ENCODE results near the gene FHOD3.

The FHOD3 gene

GRCh38 chr18:36415171-36415570, 117.7 kb downstream of the FHOD3 start:
- DNase-seq, result no peak

DNA sequence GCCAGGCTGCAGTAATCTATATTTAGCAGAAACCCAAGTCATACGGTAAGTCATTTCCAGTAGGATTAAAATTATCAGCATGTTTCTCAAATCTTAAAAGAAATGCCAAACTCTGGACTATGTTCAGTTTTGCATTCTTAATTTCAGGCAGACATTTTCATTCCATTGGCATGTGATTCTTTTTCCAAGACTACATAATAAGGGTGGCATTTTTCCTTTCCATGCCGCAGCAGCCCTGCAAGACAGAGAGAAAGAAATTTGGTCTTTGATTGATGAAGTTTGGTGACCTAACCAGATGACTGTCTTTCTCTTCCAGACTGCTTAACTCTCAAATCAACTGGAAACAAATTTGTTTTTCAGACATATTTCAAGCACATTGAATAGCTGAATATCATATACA, 118.1 kb downstream of the FHOD3 start:
- no peak for DNase-seq

DNA sequence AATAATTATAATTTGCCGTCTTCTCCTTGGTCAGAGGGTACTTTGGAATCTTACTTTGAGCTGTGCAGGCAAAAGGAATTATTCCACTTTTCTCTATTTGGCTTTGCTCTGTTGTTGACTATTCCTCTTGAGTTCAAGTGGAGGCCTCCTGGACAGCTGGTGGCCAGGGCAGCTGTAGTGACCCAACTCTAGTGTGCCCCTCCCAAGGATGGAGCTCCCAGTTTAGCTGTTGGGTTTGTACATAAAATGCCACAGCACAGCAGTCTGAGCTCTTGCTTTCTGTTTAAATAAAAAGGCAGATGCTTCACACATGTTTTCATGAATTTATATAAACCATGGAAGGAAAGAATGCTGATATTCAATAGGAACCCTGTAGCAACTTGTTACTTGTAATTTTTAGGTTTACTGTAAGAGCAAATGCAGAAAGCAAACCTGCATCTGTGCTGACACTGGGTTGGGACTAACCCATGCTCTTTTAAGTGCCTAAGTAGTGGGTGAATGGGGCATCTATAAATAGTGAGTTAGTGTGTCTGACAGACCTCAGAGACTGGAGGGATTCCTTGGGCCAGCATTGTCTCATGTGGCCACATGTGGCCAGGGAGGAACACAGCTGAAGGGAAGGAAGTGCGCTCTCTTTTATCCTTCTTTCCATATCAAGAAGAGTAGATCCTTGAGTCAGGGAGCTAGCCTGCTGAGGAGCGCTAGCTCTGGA, 121.8 kb downstream of the FHOD3 start:
- DNase-seq, result no peak

DNA sequence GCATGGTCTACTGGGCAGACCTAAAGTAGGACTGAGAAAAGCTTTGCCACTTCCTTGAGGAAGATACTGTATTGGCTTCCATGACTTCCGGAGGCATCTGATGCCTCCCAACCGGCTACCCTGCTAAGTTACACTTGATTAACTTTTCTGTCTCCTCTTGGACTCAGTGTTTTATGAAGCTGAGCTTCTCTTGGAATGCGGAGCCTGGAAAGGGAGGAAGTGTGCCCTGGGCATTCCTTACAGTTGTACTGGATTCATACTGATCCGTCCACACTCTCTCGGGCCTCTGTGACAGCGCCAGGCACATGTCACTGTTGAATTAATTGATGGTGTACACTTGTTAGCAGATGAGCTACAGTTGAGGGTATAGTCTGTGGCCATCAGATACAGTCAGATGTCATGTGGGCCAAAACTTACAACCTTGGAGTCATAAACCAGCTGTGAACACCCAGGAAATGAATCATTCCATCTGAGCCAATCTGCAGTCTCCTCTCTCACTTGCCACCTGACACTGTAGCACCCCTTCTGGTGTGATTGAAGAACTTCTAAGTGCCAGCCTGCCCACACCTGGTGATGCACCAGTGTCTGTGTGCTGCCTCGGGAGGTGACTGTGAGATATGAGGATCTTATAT, 122.5 kb downstream of the FHOD3 start:
- DNase-seq, result no peak

GRCh38 chr18:36420826-36421225, 123.3 kb downstream of the FHOD3 start:
- no peak for DNase-seq

GRCh38 chr18:36424741-36425142, 127.2 kb downstream of the FHOD3 start:
- no peak for DNase-seq

- no peak for DNase-seq
Observed at GRCh38 chr18:36427369-36427768, 129.9 kb downstream of the FHOD3 start.

DNA sequence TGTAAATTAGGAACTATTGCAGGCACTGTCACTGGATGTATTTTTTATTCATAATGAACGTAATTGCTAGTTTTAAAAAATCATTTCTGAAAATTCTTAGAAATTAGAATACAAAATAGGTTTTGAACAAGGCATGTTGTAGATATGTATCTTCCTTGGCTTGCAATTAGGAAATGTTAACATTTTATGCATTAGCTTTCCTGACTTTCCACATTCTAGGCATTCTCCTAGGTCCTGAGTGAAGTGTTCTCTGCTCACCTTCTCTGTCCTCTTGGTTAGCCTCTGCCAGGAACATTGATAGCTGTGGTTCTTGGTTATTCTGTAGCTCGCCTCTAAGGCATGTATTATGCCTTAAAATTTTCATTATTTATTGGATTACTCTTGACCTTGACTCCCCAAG, 130.3 kb downstream of the FHOD3 start:
- DNase-seq, result no peak

GRCh38 chr18:36428431-36429029, 131.0 kb downstream of the FHOD3 start:
- DNase-seq, result no peak

DNA sequence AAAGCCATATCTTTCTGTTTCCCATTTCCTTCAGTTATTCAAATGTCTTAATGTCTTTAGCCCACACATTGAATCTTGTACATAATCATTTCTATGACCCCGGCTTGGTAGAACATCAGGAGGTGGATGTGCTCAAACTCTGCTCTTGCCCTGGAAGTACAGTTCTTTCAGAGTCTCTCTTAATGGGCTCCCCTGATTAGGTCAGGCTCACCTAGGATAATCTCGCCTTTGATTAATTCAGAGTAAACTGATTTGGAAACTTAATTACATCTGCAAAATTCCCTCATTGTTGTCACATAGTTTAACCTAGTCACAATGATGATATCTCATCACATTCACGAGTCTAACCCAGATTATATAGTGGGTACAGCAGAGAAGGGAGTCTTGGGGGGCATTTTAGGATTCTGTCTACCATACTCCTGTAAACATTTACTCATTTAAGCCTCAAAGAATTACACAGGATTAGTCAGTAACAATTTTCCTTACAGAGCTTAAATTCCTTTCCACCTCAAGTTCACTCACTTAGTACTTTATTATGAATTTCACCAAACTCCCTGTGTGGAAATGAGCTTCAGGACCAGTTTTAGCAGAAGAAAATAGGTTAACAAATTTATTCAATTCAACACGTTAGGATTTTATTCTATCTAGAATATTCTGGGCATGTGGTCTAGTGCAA, 135.5 kb downstream of the FHOD3 start:
- no peak for DNase-seq

DNA sequence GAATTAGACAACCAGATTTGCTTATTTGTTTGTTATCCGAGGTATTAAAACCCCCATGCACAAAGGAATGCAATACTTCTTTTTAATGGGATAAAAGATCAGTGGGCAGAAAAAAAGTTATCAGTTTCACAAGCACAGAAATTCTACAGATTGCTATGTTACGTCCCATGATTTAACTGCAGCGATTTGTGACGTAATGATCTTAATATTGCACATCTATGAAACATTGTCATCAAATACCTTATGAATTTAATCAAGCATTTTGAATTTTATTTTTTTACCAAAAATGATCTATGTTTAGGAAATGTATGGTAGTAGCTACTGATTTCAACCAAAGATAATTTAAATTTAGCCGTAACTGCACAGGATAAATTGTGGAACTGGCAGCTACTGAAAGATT, 138.9 kb downstream of the FHOD3 start:
- DNase-seq, result no peak

- no peak for DNase-seq
Observed at GRCh38 chr18:36440614-36441013, 143.1 kb downstream of the FHOD3 start.

DNA sequence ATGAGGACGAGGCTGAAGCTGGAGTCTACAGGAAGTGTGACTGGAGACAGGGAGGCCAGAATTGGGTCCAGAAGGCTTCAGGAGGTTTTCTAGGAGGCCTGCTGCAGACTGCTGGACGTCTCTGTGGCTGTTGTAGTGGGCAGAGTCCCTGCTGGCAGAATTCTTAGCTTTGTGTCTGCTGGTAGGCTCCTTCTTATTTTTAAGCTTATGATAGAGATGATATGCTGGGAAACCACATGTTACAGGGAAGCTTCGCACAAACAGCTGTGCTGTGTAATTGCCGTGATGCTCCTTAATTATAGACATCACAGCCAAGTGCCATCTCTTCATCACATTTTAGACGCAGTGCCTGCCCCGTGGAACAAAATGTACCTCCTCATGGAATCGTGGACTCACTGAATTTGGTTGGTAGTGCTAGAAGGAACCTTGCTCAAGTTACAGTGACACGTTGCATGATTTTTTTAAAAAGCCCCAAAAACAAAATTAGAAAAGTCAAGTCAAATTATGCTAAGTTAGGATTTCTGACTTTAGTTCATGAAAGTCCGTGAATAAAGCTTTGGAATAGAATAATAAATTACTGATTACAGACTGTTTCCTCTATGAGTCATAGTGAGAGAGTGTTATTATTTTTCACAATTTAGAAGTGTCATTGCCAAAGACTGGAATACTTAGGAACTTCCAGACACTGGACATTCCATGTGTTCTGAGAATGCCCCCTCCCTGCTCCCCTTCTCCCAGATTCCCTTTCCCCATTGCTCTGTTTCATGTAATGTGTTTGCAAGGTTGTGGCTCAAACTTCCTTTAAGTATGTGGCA, 144.1 kb downstream of the FHOD3 start:
- DNase-seq, result no peak

GRCh38 chr18:36442717-36443116, 145.2 kb downstream of the FHOD3 start:
- DNase-seq, result no peak

DNA sequence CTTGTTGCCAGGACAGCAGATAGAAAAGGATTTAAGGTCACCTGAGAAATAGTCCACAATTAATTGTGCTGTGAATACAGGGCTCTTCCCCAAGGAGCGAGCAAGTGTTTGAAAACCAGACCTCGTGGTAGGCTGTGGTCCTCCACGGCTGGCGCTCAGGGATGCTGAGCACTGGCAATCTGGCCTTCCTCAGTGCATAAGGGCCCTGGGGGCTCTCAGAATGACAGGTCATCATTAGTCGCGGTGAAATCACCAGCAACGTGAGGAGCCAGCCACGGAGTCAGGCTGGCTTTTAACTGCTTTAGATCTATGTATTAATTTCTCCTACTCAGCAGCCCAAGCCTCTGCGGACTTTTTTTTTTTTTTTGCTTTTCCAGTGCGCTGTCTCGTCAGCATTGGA, 148.5 kb downstream of the FHOD3 start:
- DNase-seq, result no peak

GRCh38 chr18:36448384-36449290, 151.1 kb downstream of the FHOD3 start:
- no peak for DNase-seq

DNA sequence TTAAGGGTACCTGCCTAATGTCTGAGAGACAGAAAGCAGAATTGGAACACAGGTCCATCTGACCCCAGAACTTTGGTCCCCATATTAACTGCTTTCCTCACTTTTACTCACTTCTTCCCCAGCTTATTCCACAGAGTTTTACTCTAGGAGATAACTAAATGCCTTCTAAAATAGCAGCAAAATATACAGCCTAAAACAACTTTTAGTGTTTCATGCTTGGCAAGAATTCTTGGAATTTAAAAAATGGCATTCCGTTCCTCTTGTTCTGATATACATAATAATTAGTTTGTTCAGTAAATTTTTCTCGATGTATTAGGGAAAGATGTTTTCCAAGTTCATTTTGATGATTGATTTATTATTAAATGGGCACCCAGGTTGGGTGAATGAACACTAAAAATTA, 151.9 kb downstream of the FHOD3 start:
- DNase-seq, result no peak

- no peak for DNase-seq
Observed at GRCh38 chr18:36450264-36450663, 152.8 kb downstream of the FHOD3 start.

GRCh38 chr18:36451454-36452251, 154.1 kb downstream of the FHOD3 start:
- no peak for DNase-seq

DNA sequence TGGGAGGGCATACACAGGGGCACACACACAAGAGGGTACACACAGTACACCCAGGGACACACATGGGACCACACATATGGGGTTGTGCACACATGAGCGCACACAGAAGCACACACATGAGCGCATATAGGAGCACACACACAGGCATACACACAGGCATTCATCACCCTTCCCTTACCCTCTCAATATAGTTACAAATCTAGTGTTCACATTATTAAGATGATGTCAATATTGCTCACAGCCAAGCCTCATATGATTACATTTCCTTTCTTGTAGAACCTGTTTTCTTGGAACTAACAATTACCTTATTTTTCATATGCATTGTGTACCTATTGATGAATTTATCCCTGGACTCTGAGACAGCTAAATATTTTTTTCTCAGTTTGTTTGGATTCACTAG, 156.7 kb downstream of the FHOD3 start:
- DNase-seq, result no peak

DNA sequence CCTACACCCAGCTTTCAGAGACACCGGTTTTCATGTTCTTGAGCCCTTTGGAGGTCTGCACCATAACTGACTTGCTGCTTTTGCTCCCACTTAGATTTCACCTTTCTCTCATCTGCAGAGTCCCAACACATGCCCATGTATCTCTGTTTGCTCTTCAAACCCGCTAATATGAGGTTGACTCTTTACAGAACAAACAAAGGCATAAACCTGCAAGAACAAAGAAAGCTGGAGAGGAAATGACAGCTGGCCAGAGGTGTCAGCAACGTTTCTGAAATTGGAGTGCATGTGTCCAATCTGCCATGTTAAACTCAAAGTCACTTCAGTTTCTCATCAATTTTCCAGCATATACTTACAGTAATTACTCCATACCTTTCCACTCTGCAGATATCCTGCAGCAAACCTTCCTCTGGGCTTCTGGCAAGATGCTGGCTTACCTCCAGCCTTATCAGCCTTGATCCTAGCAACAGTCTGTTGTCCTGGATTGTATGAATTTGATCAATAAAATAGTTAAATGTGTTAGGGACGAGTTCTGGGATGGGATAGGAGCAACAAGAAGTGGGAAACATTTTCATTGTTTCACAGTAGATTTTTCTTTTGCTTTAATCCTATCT, 157.4 kb downstream of the FHOD3 start:
- DNase-seq, result no peak
